Measurements from ENCODE around the gene SACM1L. TPM values are rescaled to one million over a fixed set of nuclear protein-coding genes. Genes with fewer than 3 reads are reported as not detected.
"Not testable (repeated sequence)": the region's sequence is repeated elsewhere in the genome, so short reads cannot be mapped to it uniquely, and the experiment has no call there.

SACM1L gene
- total RNA-seq, 2 experiments from 2014 or later: 71.6 to 88.7 TPM

DNA sequence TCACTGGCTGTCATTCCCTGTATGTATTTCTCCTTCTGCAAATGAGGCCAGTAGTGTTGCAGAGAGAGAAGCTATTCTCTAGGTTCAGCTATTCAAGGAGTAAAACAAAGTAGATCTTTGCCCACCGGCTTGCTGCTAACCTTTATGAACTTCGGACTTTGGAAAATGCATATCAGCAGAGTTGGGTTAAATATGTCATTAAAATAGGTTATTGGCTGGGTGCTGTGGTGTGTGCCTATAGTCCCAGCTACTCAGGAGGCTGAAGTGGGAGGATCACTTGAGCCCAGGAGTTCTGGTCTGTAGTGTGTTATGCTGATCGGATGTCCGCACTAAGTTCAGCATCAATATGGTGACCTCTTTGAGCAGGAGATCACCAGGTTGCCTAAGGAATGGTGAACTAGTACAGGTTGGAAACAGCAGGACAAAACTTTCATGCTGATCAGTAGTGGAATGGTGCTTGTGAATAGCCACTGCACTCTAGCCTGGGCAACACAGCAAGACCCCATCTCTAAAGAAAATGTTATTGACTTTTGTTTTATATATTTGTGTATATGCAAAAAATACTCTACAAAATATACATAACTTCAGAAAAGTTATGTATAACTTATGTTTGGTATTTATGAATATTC, 53.4 kb downstream of the SACM1L start:
- H3K9me3 Mint-ChIP-seq (ENCODE audit: low read depth): no peaks in the 10 kb centered on the region
- DNase-seq: no peak
- H3K36me3 Mint-ChIP-seq: peaks cover 51% of the 10 kb centered on the region
- peak overlapping the region; percentile 41 for H3K27ac Mint-ChIP-seq
- H3K4me3 Mint-ChIP-seq: no peak overlapping the region
- ATAC-seq: no peak
- no peaks in the 10 kb centered on the region for H3K27me3 Mint-ChIP-seq
- CTCF ChIA-PET: interaction anchor here (0.7 to 2.3 kb wide), 3 partner anchors 83 to 233 kb away, joined by 3 to 7 read pairs (median 4); no protein-coding TSS in a partner anchor
- peaks cover 17% of the 10 kb centered on the region for H3K4me1 Mint-ChIP-seq

DNA sequence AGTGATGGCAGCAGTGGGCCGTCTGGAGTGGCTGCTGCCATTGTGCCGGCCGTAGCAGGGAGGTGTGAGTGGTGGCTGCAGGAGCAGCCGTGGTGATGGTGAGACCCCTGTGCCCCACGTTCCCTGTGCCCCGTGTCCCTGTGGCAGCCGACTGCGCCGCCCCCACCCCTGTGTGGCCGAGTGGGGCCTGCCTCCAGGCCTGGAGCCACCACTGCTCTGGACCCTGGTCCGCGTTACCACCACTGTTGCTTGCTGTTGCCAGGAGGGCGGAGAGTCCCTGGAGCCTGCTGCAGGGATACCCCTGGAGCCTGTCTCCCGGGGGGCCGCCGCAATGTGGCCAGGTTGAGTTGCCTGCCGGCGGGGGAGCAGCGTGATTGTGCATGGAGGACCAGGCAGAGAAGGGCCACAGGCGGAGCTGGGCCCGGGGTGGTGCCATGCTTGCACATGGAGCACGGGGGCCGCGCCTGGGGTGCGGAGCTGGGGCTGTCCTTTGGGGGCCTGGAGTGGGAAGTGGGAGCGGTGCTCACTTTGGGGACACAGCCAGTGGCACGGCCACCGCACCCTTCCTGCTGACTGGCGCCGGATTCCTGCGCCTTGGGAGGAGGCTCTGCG, 57.1 kb downstream of the SACM1L start:
- H3K27me3 Mint-ChIP-seq: no peaks in the 10 kb centered on the region
- no peak overlapping the region for H3K4me3 Mint-ChIP-seq
- H3K36me3 Mint-ChIP-seq: peaks cover 36% of the 10 kb centered on the region

DNA sequence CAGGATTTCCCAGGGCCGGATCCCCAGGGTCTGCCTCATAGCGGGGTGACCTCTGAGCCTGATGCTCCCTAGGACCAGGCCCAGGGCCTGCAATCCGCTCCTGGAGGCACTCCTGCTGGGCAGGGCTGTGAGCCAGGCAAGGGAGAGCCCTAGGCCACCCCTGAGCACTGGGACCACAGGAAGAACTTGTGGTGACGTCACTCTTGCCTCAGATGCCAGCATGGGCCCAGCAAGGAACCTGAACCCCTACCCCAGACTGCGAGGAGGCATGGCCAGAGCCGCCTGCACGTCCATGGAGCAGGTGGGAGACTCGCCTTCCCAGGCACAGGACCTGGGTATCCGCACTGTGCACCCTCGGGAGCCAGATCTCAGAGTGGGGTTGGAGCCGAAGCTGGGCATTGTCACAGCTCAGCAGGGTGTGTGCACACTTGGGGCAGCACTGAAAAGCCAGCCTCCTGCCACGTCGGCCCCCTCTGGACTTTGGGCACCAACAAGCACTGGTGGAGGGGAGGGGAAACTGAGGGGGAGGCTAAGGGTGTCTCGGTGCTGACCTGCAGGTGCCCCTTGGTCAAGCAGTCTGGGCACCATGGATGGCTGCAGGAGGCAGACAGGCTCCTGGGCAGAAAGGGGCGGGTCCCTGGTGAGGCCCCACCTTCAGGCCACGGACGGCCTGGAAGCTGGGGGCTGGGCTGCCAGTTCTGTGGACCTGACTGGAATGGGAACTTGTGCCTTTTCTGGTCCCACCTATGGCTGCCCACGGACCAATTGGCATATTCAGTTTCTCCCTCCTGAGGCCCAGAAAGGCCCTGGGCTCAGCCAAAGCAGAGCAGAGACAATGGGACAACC, 57.8 kb downstream of the SACM1L start:
- Mint-ChIP-seq H3K4me1 (peaks cover 9% of the 10 kb centered on the region), H3K4me3 (no peak overlapping the region), H3K27me3 (no peaks in the 10 kb centered on the region), H3K9me3 (ENCODE audit: low read depth) (no peaks in the 10 kb centered on the region), H3K27ac (no peak overlapping the region), H3K36me3 (peaks cover 32% of the 10 kb centered on the region)
- CTCF ChIA-PET: no interaction called here
- DNase-seq (no peak), ATAC-seq (no peak)

More for the DNA sequence above, 57.1 kb downstream of the SACM1L start:
- no peaks in the 10 kb centered on the region for H3K9me3 Mint-ChIP-seq (ENCODE audit: low read depth)
- no peak for DNase-seq
- peaks cover 16% of the 10 kb centered on the region for H3K4me1 Mint-ChIP-seq
- no peak overlapping the region for H3K27ac Mint-ChIP-seq
- no peak for ATAC-seq
- CTCF ChIA-PET: no interaction called here

DNA sequence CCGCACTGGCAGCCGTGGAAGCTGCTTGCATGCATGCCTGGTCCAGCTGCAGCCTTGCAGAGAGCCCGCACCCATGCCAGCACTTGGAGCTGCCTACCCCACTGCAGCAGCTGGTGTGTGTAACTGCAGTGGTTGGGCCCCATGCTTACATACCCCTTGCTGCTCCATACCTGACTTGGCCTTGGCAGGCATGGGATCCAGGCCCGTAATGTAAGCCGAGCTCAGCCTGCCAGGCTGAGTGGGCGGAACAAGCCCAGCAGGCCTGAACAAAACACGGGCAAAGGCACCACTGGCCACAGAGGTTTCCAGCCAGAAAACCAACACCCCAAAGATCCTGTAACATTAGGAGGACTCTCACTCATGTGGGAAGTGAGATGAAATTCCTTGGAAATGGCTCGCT, 58.9 kb downstream of the SACM1L start:
- DNase-seq (no peak), ATAC-seq (no peak)
- Mint-ChIP-seq H3K27ac (no peak overlapping the region), H3K9me3 (ENCODE audit: low read depth) (no peaks in the 10 kb centered on the region), H3K36me3 (peaks cover 25% of the 10 kb centered on the region), H3K27me3 (no peaks in the 10 kb centered on the region), H3K4me3 (no peak overlapping the region), H3K4me1 (peaks cover 3% of the 10 kb centered on the region)
- CTCF ChIA-PET: interaction anchor here (1.1 to 1.2 kb wide), 2 partner anchors 11 to 180 kb away, joined by 3 read pairs; no protein-coding TSS in a partner anchor

DNA sequence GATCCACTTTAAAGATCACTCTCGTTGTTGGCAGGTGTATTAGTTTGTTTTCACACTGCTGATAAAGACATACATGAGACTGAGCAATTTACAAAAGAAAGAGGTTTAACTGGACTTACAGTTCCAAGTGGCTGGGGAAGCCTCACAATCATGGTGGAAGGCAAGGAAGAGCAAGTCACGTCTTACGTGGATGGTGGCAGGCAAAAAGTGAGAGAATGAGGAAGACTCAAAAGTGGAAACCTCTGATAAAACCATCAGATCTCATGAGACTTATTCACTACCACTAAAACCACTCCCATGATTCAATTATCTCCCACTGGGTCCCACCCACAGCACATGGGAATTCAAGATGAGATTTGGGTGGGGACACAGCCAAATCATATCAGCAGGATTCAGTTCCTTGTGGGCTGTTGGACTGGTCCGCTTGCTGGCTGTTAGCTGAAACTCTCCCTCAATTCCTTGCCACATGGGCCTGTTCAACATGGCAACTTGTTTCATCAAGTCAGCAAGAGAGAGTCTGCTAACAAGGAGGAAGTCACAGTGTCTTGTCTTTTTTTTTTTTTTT, 59.9 kb downstream of the SACM1L start:
- H3K4me3 Mint-ChIP-seq; ATAC-seq; DNase-seq; H3K27me3 Mint-ChIP-seq; H3K27ac Mint-ChIP-seq; H3K9me3 Mint-ChIP-seq (ENCODE audit: low read depth); H3K4me1 Mint-ChIP-seq: not testable (repeated sequence)
- CTCF ChIA-PET: interaction anchor here (1.1 to 1.5 kb wide), 2 partner anchors 179 to 239 kb away, joined by 3 read pairs; no protein-coding TSS in a partner anchor
- peaks cover 17% of the 10 kb centered on the region for H3K36me3 Mint-ChIP-seq

DNA sequence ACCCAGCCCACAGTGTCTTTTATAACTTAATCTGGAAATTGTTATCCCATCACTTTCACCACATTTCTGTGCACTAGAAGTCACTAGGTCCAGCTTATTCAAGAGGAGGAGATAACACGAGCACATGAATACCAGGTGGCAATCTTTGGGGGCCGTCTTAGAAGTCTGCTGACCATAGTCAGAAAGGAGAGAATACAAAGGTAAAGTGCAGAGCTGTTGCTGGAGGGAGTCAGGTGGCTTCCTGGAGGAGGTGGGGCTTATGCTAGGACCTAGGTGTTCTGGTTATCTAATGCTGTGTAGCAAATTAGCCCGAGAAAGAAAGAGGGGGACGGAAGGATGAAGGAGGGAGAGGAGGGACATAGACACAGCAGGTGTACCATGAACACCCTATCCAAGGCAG, 60.7 kb downstream of the SACM1L start:
- CTCF ChIA-PET: interaction anchor here (1.2 to 1.5 kb wide), 3 partner anchors 180 to 329 kb away, joined by 3 to 4 read pairs (median 3); no protein-coding TSS in a partner anchor
- no peaks in the 10 kb centered on the region for H3K9me3 Mint-ChIP-seq (ENCODE audit: low read depth)
- H3K36me3 Mint-ChIP-seq: peaks cover 17% of the 10 kb centered on the region
- H3K27ac Mint-ChIP-seq: no peak overlapping the region
- ATAC-seq (no peak), DNase-seq (no peak)
- peaks cover 3% of the 10 kb centered on the region for H3K4me1 Mint-ChIP-seq
- no peaks in the 10 kb centered on the region for H3K27me3 Mint-ChIP-seq
- no peak overlapping the region for H3K4me3 Mint-ChIP-seq

DNA sequence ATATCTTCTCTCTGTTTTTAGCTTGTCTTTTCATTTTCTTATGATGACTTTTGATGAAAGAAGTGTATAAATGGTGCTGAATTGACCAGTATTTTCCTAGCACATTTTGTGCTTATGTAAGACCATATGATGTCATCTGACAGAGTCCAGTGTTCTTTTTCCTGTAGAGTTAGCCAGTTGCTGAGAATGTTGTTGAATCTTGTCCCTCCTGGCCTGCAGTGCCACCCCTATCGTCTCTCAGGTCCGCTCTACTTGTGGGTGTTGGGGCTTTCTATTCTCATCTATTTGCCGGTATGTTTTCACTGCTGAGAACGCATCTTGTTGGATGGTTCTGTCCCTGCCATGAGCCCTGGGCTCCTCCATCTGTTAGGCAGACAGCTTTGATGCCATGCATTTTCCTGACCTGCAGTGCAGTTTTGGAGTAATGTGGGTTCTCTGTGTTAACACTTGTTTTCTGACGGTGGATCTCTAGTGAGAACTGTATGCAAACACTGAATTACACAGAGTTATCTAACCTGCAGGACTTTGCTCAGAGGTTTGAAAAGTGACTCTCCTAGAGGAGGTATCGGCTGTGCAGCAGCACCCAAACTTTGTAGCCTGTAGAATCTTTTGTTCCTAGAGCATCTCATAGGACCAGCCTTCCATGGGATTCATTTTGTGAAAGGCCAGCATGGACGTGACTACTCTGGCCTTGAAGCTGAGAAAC, 62.5 kb downstream of the SACM1L start:
- Mint-ChIP-seq H3K27ac (no peak overlapping the region), H3K4me1 (peaks cover 3% of the 10 kb centered on the region), H3K36me3 (peaks cover 6% of the 10 kb centered on the region), H3K9me3 (ENCODE audit: low read depth) (no peaks in the 10 kb centered on the region), H3K4me3 (no peak overlapping the region), H3K27me3 (no peaks in the 10 kb centered on the region)
- CTCF ChIA-PET: interaction anchor here (1.1 kb wide), 2 partner anchors 9 to 457 kb away, joined by 3 to 4 read pairs; partner anchors contain the start of gene CCR1
- DNase-seq (no peak), ATAC-seq (no peak)

DNA sequence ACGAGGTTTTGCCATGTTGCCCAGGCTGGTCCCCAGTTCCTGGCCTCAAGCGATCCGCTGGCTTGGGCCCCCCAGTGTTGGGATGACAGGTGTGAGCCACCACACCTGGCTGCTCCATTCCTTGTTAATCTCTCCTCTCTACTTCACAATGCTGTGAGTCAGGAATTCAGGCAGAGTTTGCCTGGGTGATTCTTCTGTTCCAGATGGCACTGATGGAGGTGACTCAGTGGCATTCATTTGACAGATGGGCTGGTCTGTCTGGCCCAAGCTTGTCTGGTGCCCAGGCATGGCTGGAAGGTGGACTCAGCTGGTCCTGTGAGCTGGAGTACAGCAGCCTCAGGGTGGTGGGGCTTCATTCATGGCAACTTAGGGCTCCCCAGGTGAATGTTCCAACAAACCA, 63.9 kb downstream of the SACM1L start:
- Mint-ChIP-seq H3K27me3 (no peaks in the 10 kb centered on the region), H3K4me3 (no peak overlapping the region), H3K4me1 (peaks cover 3% of the 10 kb centered on the region), H3K9me3 (ENCODE audit: low read depth) (no peaks in the 10 kb centered on the region), H3K36me3 (peaks cover 1% of the 10 kb centered on the region), H3K27ac (no peak overlapping the region)
- ATAC-seq: no peak
- no peak for DNase-seq
- CTCF ChIA-PET: interaction anchor here (1.0 to 1.1 kb wide), 2 partner anchors 8 to 11 kb away, joined by 3 to 4 read pairs; no protein-coding TSS in a partner anchor

DNA sequence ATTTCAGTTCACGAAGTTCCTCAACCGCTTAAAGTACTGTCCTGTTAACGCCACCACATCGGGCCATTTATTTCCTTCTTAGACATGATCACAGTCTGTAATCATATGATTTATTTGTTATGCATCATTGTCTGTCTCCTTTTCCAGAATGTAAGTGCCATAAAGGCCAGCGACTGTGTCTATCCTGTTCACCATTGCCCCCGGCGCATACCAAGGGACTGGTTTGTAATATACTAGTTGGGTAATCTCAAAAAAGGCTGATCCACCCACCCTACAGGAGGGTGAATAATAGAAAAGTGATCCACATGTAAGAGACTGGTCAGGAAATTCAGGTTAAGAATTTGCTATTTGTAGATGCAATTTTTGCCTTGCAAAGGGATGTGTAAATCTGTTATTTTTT, 65.3 kb downstream of the SACM1L start:
- Mint-ChIP-seq H3K27ac (no peak overlapping the region), H3K9me3 (ENCODE audit: low read depth) (no peaks in the 10 kb centered on the region), H3K4me1 (no peaks in the 10 kb centered on the region), H3K36me3 (no peaks in the 10 kb centered on the region), H3K27me3 (no peaks in the 10 kb centered on the region), H3K4me3 (no peak overlapping the region)
- CTCF ChIA-PET: interaction anchor here (1.0 to 1.4 kb wide), 2 partner anchors 174 to 324 kb away, joined by 4 to 7 read pairs; no protein-coding TSS in a partner anchor
- no peak for DNase-seq
- ATAC-seq: no peak

DNA sequence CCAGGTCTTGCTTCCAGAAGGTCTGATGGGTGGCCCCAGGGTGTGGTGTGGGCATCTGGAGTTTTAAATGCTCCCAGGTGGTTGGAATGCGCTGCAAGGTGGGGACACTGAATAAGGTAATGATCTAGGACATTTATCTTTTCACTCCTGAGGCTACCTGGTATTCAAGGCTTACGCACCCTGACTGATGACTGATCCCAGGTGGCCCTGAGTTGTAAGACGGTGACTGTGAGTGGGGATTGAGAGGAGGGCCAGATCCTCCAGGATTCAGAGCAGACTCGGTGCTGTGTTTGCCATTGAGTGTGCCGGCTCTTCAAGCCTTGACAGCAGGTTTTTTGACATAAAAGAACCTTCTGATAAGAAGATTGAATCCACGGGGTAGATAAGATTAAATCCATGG, 66.9 kb downstream of the SACM1L start:
- H3K4me1 Mint-ChIP-seq: no peaks in the 10 kb centered on the region
- H3K36me3 Mint-ChIP-seq: no peaks in the 10 kb centered on the region
- H3K27me3 Mint-ChIP-seq: no peaks in the 10 kb centered on the region
- H3K27ac Mint-ChIP-seq: no peak overlapping the region
- no peaks in the 10 kb centered on the region for H3K9me3 Mint-ChIP-seq (ENCODE audit: low read depth)
- no peak overlapping the region for H3K4me3 Mint-ChIP-seq
- ATAC-seq (no peak), DNase-seq (no peak)
- CTCF ChIA-PET: no interaction called here

DNA sequence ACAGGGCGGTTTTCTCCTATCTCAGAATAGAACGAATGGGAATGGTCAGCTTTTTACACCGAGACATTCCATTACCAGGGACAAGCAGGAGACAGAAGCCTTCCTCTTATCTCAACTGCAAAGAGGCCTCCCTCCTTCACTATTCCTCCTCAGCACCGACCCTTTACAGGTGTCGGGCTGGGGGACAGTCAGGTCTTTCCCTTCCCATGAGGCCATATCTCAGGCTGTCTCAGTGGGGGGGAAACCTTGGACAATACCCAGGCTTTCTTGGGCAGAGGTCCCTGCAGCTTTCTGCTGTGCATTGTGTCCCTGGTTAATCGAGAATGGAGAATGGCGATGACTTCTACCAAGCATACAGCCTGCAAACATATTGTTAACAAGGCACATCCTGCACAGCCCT, 67.9 kb downstream of the SACM1L start:
- H3K27ac Mint-ChIP-seq; H3K27me3 Mint-ChIP-seq; H3K9me3 Mint-ChIP-seq (ENCODE audit: low read depth); H3K36me3 Mint-ChIP-seq; DNase-seq; ATAC-seq; CTCF ChIA-PET; H3K4me3 Mint-ChIP-seq; H3K4me1 Mint-ChIP-seq: not testable (repeated sequence)

DNA sequence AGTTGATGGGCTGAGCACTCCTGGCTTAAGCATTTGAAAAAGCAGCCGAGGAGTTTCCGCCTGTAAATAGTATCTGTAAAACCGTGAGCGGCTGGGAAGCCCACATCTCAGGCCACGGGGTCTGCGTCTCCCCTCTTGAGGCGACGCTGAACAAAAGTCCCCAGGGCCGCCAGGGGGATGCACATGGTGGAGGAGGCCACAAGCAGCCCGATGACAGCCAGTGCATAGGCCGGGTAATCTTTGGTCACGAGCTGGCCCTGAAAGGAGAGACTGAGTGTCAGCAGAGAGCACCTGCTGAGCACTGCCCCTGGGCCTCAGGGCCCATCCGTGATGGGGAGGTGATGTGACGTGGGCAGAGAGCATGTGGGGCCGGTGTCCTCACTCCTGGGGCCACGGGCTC, 69.7 kb downstream of the SACM1L start:
- H3K27ac Mint-ChIP-seq: no peak overlapping the region
- peaks cover 2% of the 10 kb centered on the region for H3K4me1 Mint-ChIP-seq
- CTCF ChIA-PET: interaction anchor here (1.1 to 6.2 kb wide), 4 partner anchors 11 to 180 kb away, joined by 3 to 64 read pairs (median 10); no protein-coding TSS in a partner anchor
- H3K27me3 Mint-ChIP-seq: peaks cover 2% of the 10 kb centered on the region
- DNase-seq (no peak), ATAC-seq (no peak)
- no peaks in the 10 kb centered on the region for H3K36me3 Mint-ChIP-seq
- no peak overlapping the region for H3K4me3 Mint-ChIP-seq
- no peaks in the 10 kb centered on the region for H3K9me3 Mint-ChIP-seq (ENCODE audit: low read depth)
